ENCODE measurements around the gene MAPK9. TPM values are rescaled to one million over a fixed set of nuclear protein-coding genes. Genes with fewer than 3 reads are reported as not detected.

Gene MAPK9
- total RNA-seq, 4 donors from 2014 or later: 17.6 to 21.8 (median 19.5) TPM

Other genes starting within 250 kb of the MAPK9 start
- 10 to 100 TPM; 24.8 to 37.2 (median 29.8) TPM for gene RNF130, start 220.3 kb downstream of the MAPK9 start, total RNA-seq
- under 1 TPM; 0.64 to 0.89 (median 0.81) TPM for gene RASGEF1C, start 82.9 kb downstream of the MAPK9 start, total RNA-seq
- gene GFPT2, start 61.3 kb upstream of the MAPK9 start, total RNA-seq: 1 to 10 TPM; 2.9 to 6.9 (median 4.3) TPM
- 10 to 100 TPM; 11.0 to 17.8 (median 15.0) TPM for gene CNOT6, start 202.3 kb upstream of the MAPK9 start, total RNA-seq

Measured in suprapubic skin (tissue), 4 donors.